Measurements from ENCODE around the gene CCDC85C. TPM values are rescaled to one million over a fixed set of nuclear protein-coding genes. Genes with fewer than 3 reads are reported as not detected.

CCDC85C gene
- total RNA-seq, 1 experiment from 2014 or later: 36.4 TPM

GRCh38 chr14:99521176-99522024 lies 82.6 kb downstream of the CCDC85C start:
- Histone ChIP-seq H3K27ac (ENCODE audit: low read length) (no peak overlapping the region), H3K4me3 (ENCODE audit: low read length) (no peak overlapping the region), H3K9me2 (replicated peaks; ENCODE audit: low read length) (no peaks in the 10 kb centered on the region), H3K4me1 (ENCODE audit: insufficient read depth, low read length) (peaks cover 41% of the 10 kb centered on the region), H3K9me3 (ENCODE audit: low read length) (no peaks in the 10 kb centered on the region), H3F3A (ENCODE audit: low read length, unreplicated experiment) (no peaks in the 10 kb centered on the region), H3K79me2 (ENCODE audit: low read length) (peaks cover 32% of the 10 kb centered on the region), H3K9ac (ENCODE audit: low read length) (no peak overlapping the region), H3K4me2 (ENCODE audit: low read length) (no peak overlapping the region), H2AFZ (ENCODE audit: low read length) (no peak overlapping the region), H3K27me3 (ENCODE audit: low read length) (no peaks in the 10 kb centered on the region), H3K36me3 (ENCODE audit: low read depth, low read length) (no peaks in the 10 kb centered on the region), H4K20me1 (ENCODE audit: low read length) (peaks cover 6% of the 10 kb centered on the region)
- intact Hi-C loops (cut with micrococcal nuclease): loop anchor here (5.0 kb wide), 1 partner anchor 41 kb away; no protein-coding TSS in a partner anchor
- DNase-seq: no peak
- no peak for TF ChIP-seq CTCF (conservative IDR thresholded peaks at IDR 0.05; ENCODE audit: low read depth, low read length)
- no peak for TF ChIP-seq EZH2 (IDR thresholded peaks at IDR 0.05; ENCODE audit: low read length, unreplicated experiment)
- no peak for TF ChIP-seq EZH2phosphoT487 (IDR thresholded peaks at IDR 0.05; ENCODE audit: borderline replicate concordance, low read length)
- no TSS peak for BruUV-seq (replicated peaks)
- CTCF ChIA-PET: no interaction called here
- no peak for ATAC-seq
- POLR2A ChIA-PET (ENCODE audit: unreplicated experiment): no interaction called here

- ChIA-PET CTCF (no interaction called here), POLR2A (ENCODE audit: unreplicated experiment) (no interaction called here)
- Histone ChIP-seq H3K36me3 (ENCODE audit: low read depth, low read length) (no peaks in the 10 kb centered on the region), H3K9me3 (ENCODE audit: low read length) (no peaks in the 10 kb centered on the region), H2AFZ (ENCODE audit: low read length) (no peak overlapping the region), H3K9ac (ENCODE audit: low read length) (no peak overlapping the region), H3K4me2 (ENCODE audit: low read length) (no peak overlapping the region), H3K4me3 (ENCODE audit: low read length) (no peak overlapping the region), H3K27me3 (ENCODE audit: low read length) (no peaks in the 10 kb centered on the region), H3K4me1 (ENCODE audit: insufficient read depth, low read length) (peaks cover 38% of the 10 kb centered on the region), H3K27ac (ENCODE audit: low read length) (no peak overlapping the region), H3F3A (ENCODE audit: low read length, unreplicated experiment) (no peaks in the 10 kb centered on the region), H3K79me2 (ENCODE audit: low read length) (peaks cover 32% of the 10 kb centered on the region), H3K9me2 (replicated peaks; ENCODE audit: low read length) (no peaks in the 10 kb centered on the region), H4K20me1 (ENCODE audit: low read length) (peaks cover 6% of the 10 kb centered on the region)
- ATAC-seq (no peak), DNase-seq (no peak)
- no TSS peak for BruUV-seq (replicated peaks)
- intact Hi-C loops (cut with micrococcal nuclease): loop anchor here (5.0 kb wide), 1 partner anchor 42 kb away; no protein-coding TSS in a partner anchor
- TF ChIP-seq EZH2 (IDR thresholded peaks at IDR 0.05; ENCODE audit: low read length, unreplicated experiment): no peak
- no peak for TF ChIP-seq CTCF (conservative IDR thresholded peaks at IDR 0.05; ENCODE audit: low read depth, low read length)
- TF ChIP-seq EZH2phosphoT487 (IDR thresholded peaks at IDR 0.05; ENCODE audit: borderline replicate concordance, low read length): no peak
These were observed 83.4 kb downstream of the CCDC85C start for GRCh38 chr14:99520571-99521081.

GRCh38 chr14:99519931-99520421 lies 84.0 kb downstream of the CCDC85C start:
- H3K36me3 ChIP-seq (ENCODE audit: low read depth, low read length): no peaks in the 10 kb centered on the region; the same call in 1 of the 2 replicates
- H3K9me3 ChIP-seq (ENCODE audit: low read length): no peaks in the 10 kb centered on the region
- DNase-seq: no peak
- no peak overlapping the region for H3K4me3 ChIP-seq (ENCODE audit: low read length)
- CTCF ChIA-PET: no interaction called here
- H3K4me2 ChIP-seq (ENCODE audit: low read length): no peak overlapping the region
- H2AFZ ChIP-seq (ENCODE audit: low read length): no peak overlapping the region
- H3K9ac ChIP-seq (ENCODE audit: low read length): no peak overlapping the region
- peaks cover 32% of the 10 kb centered on the region for H3K4me1 ChIP-seq (ENCODE audit: insufficient read depth, low read length)
- intact Hi-C loops (cut with micrococcal nuclease): loop anchor here (5.0 kb wide), 1 partner anchor 42 kb away; no protein-coding TSS in a partner anchor
- peaks cover 6% of the 10 kb centered on the region for H4K20me1 ChIP-seq (ENCODE audit: low read length)
- POLR2A ChIA-PET (ENCODE audit: unreplicated experiment): no interaction called here
- peaks cover 32% of the 10 kb centered on the region for H3K79me2 ChIP-seq (ENCODE audit: low read length)
- ATAC-seq: no peak
- BruUV-seq (replicated peaks): no TSS peak
- no peaks in the 10 kb centered on the region for H3K9me2 ChIP-seq (replicated peaks; ENCODE audit: low read length)
- no peaks in the 10 kb centered on the region for H3F3A ChIP-seq (ENCODE audit: low read length, unreplicated experiment)
- no peak overlapping the region for H3K27ac ChIP-seq (ENCODE audit: low read length)
- no peak for TF ChIP-seq EZH2phosphoT487 (IDR thresholded peaks at IDR 0.05; ENCODE audit: borderline replicate concordance, low read length)
- no peak for TF ChIP-seq CTCF (conservative IDR thresholded peaks at IDR 0.05; ENCODE audit: low read depth, low read length)
- no peak for TF ChIP-seq EZH2 (IDR thresholded peaks at IDR 0.05; ENCODE audit: low read length, unreplicated experiment)
- no peaks in the 10 kb centered on the region for H3K27me3 ChIP-seq (ENCODE audit: low read length)

Data from PC-3 (cell line).